Omental fat pad (tissue), 4 donors: ENCODE data around the gene SKOR2. TPM values are rescaled to one million over a fixed set of nuclear protein-coding genes. Genes with fewer than 3 reads are reported as not detected.

ENCODE experiments used
- ATAC-seq: fragments of 150-250 bp; one replicate; pipeline ENCODE4 v1.9.1; 2016; ENCODE audit warnings: mild to moderate bottlenecking, moderate library complexity; ENCODE audit not compliant: low FRiP score
- DNase-seq: peaks from one replicate; pipeline ENCODE4 v3.0.0-alpha.2; 2019; ENCODE audit warnings: low spot score
- CTCF ChIP-seq, 3 donors: fragments of 450-650 bp; IDR thresholded peaks; one replicate each; pipeline ENCODE4 v1.5.1; 2016 to 2017; ENCODE audit warnings: antibody characterized with exemption in 3 of 3, mild to moderate bottlenecking in 3 of 3, moderate library complexity in 2 of 3
- total RNA-seq, 4 donors: library from RNA; depleted of rRNA; stranded (reverse); fragments of >200 nt; gene quantifications; one replicate each; pipeline ENCODE4 v1.1.0, GENCODE V29; 2016

SKOR2 gene
- total RNA-seq, 4 donors from 2014 or later: not detected

- DNase-seq: no peak
- no peak for ATAC-seq
- no peak for TF ChIP-seq CTCF (IDR thresholded peaks at IDR 0.05)
Measured at GRCh38 chr18:47285456-47285855, 34.0 kb upstream of the SKOR2 start.

GRCh38 chr18:47284721-47285395, 33.4 kb upstream of the SKOR2 start:
- DNase-seq (no peak), ATAC-seq (no peak)
- no peak for TF ChIP-seq CTCF (IDR thresholded peaks at IDR 0.05)

GRCh38 chr18:47283476-47283875, 32.0 kb upstream of the SKOR2 start:
- DNase-seq: no peak
- no peak for TF ChIP-seq CTCF (IDR thresholded peaks at IDR 0.05)
- no peak for ATAC-seq

GRCh38 chr18:47280121-47280520, 28.7 kb upstream of the SKOR2 start:
- DNase-seq (no peak), ATAC-seq (no peak)
- no peak for TF ChIP-seq CTCF (IDR thresholded peaks at IDR 0.05)

GRCh38 chr18:47274961-47275360, 23.5 kb upstream of the SKOR2 start:
- no peak for ATAC-seq
- no peak for TF ChIP-seq CTCF (IDR thresholded peaks at IDR 0.05)
- no peak for DNase-seq

- no peak for TF ChIP-seq CTCF (IDR thresholded peaks at IDR 0.05)
- DNase-seq: no peak
- no peak for ATAC-seq
Measured at GRCh38 chr18:47265197-47265596, 13.7 kb upstream of the SKOR2 start.

- no peak for TF ChIP-seq CTCF (IDR thresholded peaks at IDR 0.05)
- DNase-seq (no peak), ATAC-seq (no peak)
Measured at GRCh38 chr18:47264308-47264700, 12.8 kb upstream of the SKOR2 start.
